Measurements from ENCODE around the gene STX5.
A peak's percentile ranks its signal among the peaks of the same experiment; 100 is the strongest.
"Not testable (repeated sequence)": the region's sequence is repeated elsewhere in the genome, so short reads cannot be mapped to it uniquely, and the experiment has no call there.

Gene STX5

GRCh38 chr11:62831520-62832335, at the start of gene STX5:
Gene STX5 (minus strand): TSS chr11:62832051. CDS start chr11:62831243, 808 bp downstream.
- DNase-seq (ENCODE audit: low read depth, low spot score), result peak; percentile 95

GRCh38 chr11:62880803-62881578, 49.1 kb upstream of the STX5 start, which contains the start of gene SLC3A2:
Gene SLC3A2 (plus strand): TSS chr11:62880896. CDS start chr11:62881024, 128 bp downstream.
- no peak for DNase-seq (ENCODE audit: low read depth, low spot score)

- no peak for DNase-seq (ENCODE audit: low read depth, low spot score)
Measured at GRCh38 chr11:62880231-62880802, 48.5 kb upstream of the STX5 start.

GRCh38 chr11:62879235-62879978, 47.6 kb upstream of the STX5 start:
- DNase-seq (ENCODE audit: low read depth, low spot score), result no peak

- no peak for DNase-seq (ENCODE audit: low read depth, low spot score)
Measured at GRCh38 chr11:62876712-62877111, 44.9 kb upstream of the STX5 start.

- no peak for DNase-seq (ENCODE audit: low read depth, low spot score)
Measured at GRCh38 chr11:62875698-62876478, 44.0 kb upstream of the STX5 start.

GRCh38 chr11:62874851-62875250, 43.0 kb upstream of the STX5 start:
- DNase-seq (ENCODE audit: low read depth, low spot score), result no peak

GRCh38 chr11:62865635-62866034, 33.8 kb upstream of the STX5 start:
- DNase-seq (ENCODE audit: low read depth, low spot score), result no peak

- DNase-seq (ENCODE audit: low read depth, low spot score), result no peak
Measured at GRCh38 chr11:62863687-62864335, 32.0 kb upstream of the STX5 start.

- DNase-seq (ENCODE audit: low read depth, low spot score), result not testable (repeated sequence)
Measured at GRCh38 chr11:62861564-62862192, 29.8 kb upstream of the STX5 start.

- no peak for DNase-seq (ENCODE audit: low read depth, low spot score)
Measured at GRCh38 chr11:62860835-62861563, 29.1 kb upstream of the STX5 start.

- not testable (repeated sequence) for DNase-seq (ENCODE audit: low read depth, low spot score)
Measured at GRCh38 chr11:62859281-62859703, 27.4 kb upstream of the STX5 start.

GRCh38 chr11:62858201-62858600, 26.4 kb upstream of the STX5 start:
- no peak for DNase-seq (ENCODE audit: low read depth, low spot score)

- DNase-seq (ENCODE audit: low read depth, low spot score), result no peak
Measured at GRCh38 chr11:62857541-62857982, 25.7 kb upstream of the STX5 start.

- DNase-seq (ENCODE audit: low read depth, low spot score), result no peak
Measured at GRCh38 chr11:62856333-62856895, 24.6 kb upstream of the STX5 start.

GRCh38 chr11:62855571-62856332, 23.9 kb upstream of the STX5 start:
- DNase-seq (ENCODE audit: low read depth, low spot score), result no peak

GRCh38 chr11:62854825-62855570, 23.1 kb upstream of the STX5 start:
- DNase-seq (ENCODE audit: low read depth, low spot score), result no peak

Data from iPS DF 19.7 (cell line).